GM12865 (cell line): Measurements from ENCODE around the gene DCDC1.
"Not testable (repeated sequence)": the region's sequence is repeated elsewhere in the genome, so short reads cannot be mapped to it uniquely, and the experiment has no call there.

ENCODE experiments used
- DNase-seq: peaks from one replicate; pipeline ENCODE4 v3.0.0; 2010; ENCODE audit warnings: low read depth
- H3K4me3 ChIP-seq: 2 replicates; pipeline ENCODE4 v1.5.1; 2011; ENCODE audit warnings: mild to moderate bottlenecking, low read depth, low read length, control low read depth
- CTCF ChIP-seq: IDR thresholded peaks from 2 replicates; pipeline ENCODE4 v1.5.1; 2011; ENCODE audit warnings: low read length, control low read depth, low read depth, inconsistent platforms; ENCODE audit not compliant: insufficient read depth; ENCODE audit errors: missing control alignments

DCDC1 gene

GRCh38 chr11:31301549-31302510 lies 67.7 kb downstream of the DCDC1 start:
- DNase-seq, result no peak
- H3K4me3 ChIP-seq, result no peak overlapping the region
- TF ChIP-seq CTCF, result no peak

DNA sequence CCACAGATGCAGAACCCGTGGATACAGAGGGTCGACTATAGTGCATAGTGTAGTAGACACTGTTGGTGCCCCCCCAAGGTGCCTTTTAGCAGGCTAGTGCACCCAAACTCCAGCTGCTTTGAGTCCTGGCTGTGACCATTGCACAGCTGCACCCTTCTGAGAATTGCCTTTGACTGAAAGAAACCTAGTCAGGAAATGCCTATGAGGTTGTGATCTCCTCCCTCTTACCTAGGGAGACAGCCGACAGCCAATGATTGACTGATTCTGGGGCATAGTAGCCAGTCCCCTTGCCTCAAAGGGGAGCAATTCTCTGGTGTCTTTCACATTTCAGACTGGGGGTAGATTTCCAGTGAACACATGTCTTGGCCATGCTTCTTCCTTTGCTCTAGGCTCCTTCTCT lies 74.2 kb downstream of the DCDC1 start:
- no peak for TF ChIP-seq CTCF
- no peak overlapping the region for H3K4me3 ChIP-seq
- DNase-seq, result no peak

GRCh38 chr11:31273527-31273926 lies 96.0 kb downstream of the DCDC1 start:
- DNase-seq, H3K4me3 ChIP-seq: not testable (repeated sequence)

- no peak for TF ChIP-seq CTCF
- no peak overlapping the region for H3K4me3 ChIP-seq
- no peak for DNase-seq
These were observed 101.8 kb downstream of the DCDC1 start for GRCh38 chr11:31267720-31268119.

DNA sequence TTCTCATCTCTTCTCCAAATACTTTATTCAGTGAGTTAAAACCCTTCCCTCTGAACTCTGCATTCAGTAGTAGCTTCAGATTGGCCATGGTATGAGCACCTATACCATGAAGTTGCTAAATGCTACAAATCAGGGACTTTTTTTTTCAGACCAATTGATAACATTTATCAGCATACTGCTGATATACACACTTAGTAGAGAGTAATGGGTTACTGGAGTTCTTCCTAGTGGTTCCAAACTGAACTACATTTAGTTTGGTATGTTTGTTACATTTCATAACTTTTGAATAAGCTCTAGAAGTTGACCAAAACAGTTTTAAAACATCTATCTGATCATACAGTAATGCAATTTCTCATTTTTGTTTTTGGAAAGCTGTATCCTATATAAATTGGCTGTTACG lies 104.7 kb downstream of the DCDC1 start:
- DNase-seq, result no peak
- H3K4me3 ChIP-seq, result no peak overlapping the region
- TF ChIP-seq CTCF, result no peak

DNA sequence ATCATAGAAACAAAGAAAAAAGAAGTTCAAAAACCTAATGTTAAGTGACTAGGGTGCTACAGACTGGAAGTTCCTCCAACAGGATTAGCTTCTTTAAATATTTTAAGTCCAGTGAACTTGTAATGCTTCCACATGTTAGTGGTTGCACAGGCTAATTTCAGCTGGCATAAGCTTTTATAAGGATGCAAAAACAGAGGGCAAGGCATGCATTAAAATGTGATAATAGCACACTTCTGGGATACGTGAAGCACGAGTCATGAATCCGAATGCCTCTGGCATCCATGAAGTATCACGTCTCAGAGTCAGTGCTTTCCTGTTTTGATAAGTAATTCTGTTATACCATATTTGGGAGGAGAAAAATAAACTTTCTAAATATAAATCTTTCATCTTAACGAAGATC lies 106.8 kb downstream of the DCDC1 start:
- no peak for TF ChIP-seq CTCF
- DNase-seq, result no peak
- no peak overlapping the region for H3K4me3 ChIP-seq

GRCh38 chr11:31259797-31260196 lies 109.7 kb downstream of the DCDC1 start:
- no peak overlapping the region for H3K4me3 ChIP-seq
- no peak for TF ChIP-seq CTCF
- no peak for DNase-seq
